NCI-H82 treated with DMSO at 0.1 percent for 48 hours (cell line): ENCODE measurements around the gene ROS1.
"Not testable (repeated sequence)": the region's sequence is repeated elsewhere in the genome, so short reads cannot be mapped to it uniquely, and the experiment has no call there.

Experiments
- DNase-seq: peaks from one replicate; lab custom pipeline; 2025; ENCODE audit not compliant: unreplicated experiment; lab: John Stamatoyannopoulos, UW

Gene ROS1

DNA sequence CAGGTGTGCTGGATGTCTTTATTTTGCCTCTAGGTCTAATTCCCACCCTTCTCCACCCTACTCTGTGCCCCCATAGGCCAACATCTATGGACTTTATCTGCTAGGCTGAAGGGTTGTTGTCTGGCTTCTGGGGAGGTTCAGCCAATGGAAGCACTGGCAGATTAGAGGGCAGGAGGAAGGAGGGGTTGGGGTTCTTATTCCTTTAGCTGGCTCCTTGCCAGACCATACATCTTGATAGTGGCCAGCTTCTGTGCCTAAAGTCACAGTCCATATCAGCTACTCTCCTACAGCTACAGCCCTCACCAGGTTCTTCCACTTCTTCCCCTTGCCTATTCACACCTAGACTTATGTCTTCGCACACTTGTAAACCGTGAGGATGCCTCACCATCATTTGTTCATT is 41.1 kb downstream of the ROS1 start:
- peak; percentile 12 for DNase-seq

DNA sequence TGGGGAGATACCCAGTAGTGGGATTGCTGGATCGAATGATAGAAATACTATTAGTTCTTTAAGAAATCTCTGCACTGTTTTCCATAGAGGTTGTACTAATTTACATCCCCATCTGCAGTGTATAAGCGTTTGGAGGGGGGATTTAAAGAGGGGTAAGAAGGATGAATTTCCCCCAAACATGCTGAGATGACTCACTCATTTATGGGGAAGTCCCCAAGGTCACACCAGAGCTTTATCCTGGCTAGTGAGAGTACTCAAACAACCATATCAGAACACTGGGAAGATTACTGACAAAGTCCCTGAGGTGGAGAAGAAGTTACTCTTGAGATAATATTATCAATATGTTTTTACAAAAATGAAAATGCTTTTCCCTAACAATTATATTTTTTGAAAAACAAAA is 44.0 kb downstream of the ROS1 start:
- no peak for DNase-seq

DNA sequence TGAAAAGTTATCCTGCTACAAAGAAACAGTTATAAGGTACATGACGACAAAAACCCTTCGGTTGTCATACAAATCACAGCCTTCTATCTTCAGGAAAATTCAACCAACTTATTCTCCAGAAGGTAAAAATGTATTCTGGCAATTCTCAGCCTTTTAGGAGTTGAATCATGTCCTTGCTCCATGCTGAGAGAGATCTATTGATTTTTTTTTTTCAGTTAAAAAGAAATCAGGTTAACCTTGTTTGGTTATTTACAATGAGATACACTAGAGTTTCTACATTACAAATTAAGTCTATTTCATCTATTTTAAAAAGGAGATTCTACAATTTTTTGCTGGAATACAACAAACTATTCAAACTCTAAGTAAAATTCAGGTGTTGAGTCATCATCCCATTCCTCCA is 45.4 kb downstream of the ROS1 start:
- DNase-seq = no peak

DNA sequence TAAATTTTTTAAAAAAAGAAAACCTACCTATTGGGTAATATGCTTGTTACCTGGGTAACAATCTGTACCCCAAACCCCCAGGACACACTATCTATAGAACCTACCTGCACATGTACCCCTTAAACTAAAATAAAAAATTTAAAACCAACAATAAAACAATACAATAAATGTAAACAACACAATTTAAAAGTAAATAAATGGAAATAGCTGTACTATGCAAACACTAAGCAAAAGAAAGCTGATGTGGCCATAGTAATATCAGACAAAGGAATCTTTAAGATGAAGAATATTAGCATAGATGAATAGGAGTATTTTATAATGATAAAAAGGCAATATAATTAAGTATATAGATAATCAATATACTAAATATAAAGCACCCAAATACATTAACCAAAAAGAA is 50.3 kb downstream of the ROS1 start:
- no peak for DNase-seq

DNA sequence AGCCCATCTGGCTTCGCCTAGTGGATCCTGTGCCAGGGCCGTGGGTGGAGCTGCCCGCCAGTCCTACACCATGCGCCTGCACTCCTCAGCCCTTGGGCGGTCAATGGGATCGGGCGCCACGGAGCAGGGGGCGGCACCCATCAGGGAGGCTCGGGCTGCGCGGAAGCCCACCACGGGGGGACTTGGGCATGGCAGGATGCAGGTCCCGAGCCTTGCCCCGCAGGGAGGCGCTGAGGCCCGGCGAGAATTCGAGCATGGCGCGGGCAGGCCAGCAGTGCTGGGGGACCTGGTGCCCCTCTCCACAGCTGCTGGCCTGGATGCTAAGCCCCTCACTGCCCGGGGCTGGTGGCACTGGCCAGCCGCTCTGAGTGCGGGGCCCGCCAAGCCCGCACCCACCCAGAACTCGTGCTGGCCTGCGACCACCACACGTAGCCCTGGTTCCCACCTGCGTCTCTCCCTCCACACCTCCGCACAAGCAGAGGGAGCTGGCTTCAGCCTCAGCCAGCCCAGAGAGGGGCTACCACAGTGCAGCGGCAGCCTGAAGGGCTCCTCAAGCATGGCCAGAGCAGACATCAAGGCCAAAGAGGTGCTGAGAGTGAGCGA is 52.4 kb downstream of the ROS1 start:
- no peak for DNase-seq

DNA sequence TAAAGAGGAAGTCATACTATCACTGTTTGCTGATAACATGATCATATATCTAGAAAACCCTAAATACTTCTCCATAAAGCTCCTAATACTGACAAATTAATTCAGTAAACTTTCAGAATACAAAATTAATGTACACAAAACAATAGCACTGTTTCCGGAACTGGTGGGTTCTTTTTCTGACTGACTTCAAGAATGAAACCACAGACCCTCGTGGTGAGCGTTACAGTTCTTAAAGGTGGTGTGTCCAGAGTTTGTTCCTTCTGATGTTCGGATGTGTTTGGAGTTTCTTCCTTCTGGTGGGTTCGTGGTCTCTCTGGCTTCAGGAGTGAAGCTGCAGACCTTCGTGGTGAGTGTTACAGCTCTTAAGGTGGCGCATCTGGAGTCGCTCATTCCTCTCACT is 53.5 kb downstream of the ROS1 start:
- not testable (repeated sequence) for DNase-seq

DNA sequence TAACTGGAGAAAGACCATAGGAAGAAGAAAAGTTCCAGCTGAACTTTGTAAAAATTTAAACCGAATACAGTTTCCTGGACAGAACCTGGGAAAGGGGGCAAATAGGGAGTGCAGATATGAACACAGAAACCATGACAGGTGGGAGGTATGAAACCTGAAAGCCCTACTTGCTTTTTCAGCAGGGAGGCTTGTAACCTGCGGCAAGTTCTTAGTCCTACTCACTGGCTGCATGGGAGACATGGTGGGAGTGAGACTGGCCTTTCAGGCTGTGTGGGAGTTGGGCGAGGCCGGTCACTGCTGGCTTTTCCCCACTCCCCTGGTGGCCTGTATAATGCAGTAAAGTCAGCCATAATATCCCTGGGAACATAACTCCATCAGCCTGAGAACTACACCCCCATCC is 54.2 kb downstream of the ROS1 start:
- DNase-seq = no peak

DNA sequence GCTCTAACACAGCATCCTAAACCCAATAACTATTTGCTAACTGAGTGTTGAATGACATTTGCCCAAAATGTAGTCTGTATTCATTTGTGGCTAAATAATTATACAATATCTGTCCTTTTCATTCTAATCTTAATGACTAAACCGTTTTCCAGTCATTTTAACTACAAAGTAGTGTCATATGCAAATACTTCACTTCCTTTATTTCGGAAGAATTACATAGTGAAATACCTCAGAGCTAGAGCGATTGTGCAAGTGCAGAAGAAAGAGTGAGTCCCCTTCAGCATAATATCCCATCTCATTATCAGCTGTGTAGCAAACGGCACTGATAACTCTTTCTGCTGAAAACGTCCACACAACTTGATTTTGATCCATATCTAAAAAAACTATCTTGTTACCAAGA is 66.2 kb downstream of the ROS1 start:
- no peak for DNase-seq

DNA sequence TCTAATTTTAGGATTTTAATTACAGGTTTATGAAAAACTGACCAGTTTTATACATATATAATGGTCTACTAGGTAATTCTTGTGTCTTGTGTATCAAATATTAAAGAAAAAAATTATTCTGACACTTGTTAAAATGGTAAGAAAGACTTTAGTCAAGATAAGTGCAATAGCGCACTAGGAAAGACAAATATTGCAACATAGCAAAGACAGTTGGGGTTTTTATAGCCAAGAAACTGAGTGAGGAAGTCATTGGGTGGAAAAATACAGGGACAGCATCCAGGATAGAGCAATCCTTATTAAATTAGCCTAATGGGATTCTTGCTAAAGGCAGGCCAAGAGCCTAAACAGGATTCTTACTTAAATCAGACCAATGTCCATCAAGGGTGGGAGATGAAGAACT is 71.1 kb downstream of the ROS1 start:
- no peak for DNase-seq

DNA sequence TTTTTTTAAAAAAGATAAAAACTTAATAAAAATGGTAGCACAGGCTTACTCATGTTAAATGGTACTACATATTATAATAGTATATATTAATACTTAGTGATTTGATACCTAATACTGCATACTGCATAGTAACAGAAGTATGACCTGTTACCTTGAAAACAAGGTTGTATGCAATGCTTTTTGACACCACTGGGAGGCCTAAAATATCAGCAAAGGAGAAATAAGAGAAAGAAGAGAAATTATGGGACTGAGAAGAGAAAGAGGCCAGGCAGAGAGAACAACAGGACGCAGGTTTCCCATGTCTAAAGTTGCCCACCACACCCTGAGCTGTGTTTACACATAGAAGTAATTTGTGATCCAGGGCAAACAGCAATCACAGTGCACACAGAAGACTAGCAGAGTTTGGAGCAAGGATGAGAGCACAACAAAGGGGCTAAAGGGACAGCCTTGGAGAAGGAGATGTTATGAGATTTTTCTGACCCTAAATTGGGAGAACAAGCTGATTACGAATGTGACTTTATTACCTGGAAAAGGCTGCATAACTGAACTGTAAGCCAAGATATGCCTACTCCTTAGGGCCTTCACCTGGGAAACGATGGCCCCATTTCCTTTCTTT is 73.2 kb downstream of the ROS1 start:
- no peak for DNase-seq

DNA sequence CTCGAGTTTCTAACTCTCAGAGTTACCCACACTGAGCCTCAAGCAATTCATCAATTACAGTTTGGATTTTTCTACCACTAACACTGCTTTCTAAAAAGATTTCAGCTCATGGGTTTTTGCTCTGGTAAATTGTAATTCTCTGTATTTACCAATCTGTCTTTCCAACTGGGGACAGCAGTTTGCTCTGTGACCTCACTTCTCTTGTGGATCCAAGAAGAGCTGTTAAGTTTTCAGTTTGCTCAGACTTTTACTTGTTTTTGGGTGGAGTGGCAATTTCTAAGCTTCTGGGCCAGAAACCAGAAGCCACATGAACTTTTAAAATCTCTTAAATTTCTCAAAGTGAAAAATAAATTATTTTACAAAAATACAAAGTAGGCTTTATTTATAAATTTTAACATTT is 74.2 kb downstream of the ROS1 start:
- no peak for DNase-seq

DNA sequence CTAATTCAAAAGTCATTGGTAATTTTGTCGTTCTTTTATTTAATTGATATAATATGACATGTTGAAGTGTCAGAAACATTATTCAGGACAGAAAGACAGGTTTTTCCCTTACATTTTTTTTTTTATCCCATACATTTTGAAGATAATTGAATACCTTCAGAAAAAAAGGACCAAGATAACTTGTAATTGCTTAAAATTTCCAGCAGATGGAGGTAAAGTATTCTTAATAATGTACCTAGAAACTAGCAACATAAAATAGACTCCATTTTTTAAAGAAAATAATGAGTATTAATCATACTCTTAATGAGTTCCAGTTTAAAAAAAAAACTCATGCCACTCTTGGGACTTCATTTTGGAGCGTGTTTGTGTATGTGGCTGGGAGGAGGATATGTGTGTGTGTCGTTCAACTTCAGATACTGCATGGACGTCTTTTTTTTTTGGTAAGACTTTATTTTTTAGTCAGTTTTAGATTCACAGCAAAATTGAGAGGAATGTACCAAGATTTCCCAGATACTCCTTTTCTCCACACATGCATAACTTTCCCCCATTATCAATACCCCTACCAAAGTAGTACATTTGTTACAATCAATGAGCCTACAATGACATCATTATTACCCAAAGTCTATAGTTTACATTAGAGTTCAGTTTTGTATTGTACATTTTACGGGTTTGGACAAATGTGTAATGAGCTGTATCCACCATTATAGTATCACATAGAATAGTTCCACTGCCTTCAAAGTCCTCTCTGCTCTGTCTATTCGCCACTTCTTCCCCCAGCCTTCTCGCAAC is 79.4 kb downstream of the ROS1 start:
- no peak for DNase-seq

DNA sequence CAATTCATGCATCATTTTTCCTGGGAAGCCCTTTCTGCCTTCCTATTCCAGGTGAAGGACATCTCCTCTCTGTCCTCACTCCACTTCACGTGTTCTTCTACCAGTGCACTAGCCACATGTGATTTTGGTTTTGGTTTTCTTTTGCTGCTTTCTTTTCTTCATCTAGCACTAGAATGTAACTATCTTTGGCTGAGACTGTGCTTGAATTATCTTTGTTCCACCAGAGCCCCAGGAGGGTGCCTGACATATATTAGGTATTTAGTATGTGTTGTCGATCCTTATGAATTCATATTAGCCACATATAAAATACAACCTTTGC is 80.5 kb downstream of the ROS1 start:
- no peak for DNase-seq

DNA sequence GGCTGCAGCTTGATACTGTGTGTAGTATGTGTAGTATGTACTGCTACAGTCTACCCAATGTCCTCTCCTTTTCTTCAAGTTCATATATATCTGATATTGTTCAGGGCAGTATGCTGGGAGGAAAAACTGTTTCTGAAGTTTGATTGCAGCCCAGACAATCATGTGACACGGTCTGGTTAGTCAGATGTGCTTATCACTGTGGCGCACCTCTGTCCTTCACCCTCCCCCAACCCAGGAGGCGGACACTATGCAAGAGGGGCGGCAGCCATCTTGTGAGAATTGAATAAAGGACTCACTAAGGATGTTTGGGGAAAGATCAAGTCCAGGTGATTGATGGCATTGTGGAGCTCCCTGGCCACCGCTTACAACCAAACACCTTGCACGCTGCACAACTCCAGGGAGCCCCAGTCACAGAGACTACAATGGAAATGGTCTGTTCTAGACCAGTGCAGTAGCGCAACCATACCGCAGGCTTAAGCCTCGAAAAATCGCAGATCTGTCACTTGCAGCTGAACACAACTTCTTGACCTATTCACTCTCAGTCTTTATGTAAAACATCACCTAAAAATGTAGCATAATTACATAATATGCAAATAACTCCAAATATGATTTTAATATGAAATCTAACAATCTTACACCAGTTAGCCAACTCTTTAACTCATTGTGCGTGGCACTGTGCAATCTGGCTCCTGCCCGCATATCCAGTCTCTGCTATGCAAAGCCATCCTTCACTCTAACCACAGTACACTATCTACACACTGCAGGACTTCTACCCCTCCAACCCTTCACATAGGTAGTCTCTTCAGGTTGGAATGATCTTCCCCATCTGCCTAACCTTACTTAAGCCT is 81.1 kb downstream of the ROS1 start:
- DNase-seq = no peak

DNA sequence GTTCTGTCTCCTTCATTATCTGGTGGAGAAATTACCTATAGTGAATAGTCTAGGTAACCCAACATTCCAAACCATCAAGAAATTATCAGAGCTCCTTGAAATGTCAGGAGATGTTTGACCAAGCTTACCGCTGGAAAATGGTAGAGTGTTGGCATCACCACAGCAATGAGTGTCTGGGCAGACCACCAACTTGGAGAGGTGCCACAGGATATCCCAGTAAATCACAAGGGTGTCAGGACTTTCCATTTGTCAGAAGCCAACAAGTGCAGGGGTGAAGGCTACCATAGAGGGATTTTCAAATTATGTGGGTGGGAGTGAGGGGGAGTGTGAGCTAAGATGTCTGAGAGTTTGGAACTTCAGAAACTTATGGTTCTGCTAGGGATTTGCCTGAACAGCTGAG is 87.2 kb downstream of the ROS1 start:
- DNase-seq = no peak

DNA sequence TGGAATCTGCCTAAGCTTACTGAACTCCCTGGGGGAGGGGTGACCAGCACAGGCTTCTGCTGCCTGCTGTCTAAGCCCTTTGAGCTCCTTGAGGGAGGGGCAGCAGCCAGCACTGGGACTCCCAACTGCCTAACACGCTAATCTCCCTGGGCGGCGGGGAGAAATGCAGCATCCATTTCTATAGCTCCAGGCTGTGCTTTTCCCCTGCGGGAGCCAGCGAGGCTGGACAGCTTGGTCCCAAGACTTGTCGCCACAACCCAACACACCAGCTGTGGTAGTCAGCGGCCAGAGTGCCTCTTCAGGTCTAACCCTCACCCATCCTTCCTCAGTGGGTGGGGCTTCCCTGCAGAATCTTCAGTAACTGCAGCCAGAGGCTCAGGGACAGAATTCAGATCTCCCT is 95.8 kb downstream of the ROS1 start:
- DNase-seq = peak; percentile 83

DNA sequence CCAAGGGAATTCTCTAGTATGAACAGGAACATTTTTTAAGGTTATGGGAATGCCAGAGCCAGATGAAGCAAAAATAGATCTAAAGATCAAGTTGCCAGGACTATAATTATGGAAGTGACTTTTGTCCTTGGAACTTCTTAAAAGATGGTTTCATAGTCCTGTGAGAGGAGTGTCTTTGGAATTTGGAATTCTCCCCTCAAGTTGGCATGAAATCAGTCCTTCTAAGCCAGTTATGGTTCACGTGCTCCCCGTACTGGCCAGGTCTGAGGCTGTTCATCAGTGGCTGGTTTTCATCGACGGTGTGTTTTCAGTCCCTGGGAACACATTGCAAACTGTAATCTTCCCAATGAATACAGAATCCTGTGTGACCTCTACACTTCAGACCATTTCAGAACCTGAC is 97.2 kb downstream of the ROS1 start:
- no peak for DNase-seq

DNA sequence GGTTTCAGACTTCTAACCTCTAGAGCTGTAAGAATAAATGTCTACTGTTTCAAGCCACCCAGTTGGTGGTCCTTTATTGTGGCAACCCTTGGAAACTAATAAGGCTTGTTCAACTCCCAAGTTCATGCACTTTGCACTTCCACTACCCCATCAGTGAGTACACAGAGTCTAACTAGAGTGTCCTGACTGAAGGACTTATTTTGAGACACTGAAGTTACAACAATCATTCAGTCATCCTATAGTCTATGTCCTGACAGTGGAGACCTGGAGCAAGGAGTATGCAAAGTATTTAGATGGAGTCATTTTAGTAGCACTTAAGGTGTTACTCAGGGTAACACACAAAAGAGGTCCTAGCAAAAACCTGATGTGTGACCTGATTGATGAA is 97.7 kb downstream of the ROS1 start:
- DNase-seq = no peak

DNA sequence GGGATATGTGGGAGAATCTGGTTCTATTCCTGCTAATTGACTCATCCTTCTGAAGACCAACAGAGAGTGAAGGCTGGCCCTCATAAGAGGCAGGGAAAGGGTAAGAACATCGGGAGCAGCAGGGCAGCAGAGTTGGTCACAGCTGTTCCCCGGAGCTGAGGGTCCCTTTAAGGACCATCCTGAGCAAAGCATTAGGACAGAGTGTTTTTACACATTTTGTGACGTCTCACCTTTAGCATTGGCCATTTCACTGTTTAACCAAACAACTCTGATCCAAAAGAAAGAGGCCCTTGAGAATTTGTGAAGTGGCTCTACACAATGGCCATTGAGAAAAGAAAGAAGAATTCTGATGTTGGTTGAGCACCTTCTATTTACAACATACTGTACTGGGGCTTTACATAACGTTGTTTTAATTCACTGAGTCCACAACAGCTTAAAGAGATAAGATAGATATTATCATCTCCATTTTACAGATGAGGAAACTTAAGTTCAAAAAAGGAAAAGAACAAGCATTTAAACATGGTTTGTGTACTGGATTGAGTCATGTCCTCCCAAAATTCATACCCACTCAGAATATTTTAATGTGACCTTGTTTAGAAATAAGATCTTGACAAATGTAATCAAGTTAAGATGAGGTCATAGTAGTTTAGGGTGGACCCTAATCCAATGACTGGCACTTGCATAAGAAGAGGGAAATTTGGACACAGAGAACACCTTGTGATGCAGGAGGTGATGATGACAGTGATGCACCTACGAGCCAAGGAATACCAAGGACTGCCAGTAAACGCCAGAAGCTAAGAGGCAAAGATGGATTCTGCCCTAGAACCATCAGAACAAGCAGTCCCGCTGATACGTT is 98.4 kb downstream of the ROS1 start:
- no peak for DNase-seq

DNA sequence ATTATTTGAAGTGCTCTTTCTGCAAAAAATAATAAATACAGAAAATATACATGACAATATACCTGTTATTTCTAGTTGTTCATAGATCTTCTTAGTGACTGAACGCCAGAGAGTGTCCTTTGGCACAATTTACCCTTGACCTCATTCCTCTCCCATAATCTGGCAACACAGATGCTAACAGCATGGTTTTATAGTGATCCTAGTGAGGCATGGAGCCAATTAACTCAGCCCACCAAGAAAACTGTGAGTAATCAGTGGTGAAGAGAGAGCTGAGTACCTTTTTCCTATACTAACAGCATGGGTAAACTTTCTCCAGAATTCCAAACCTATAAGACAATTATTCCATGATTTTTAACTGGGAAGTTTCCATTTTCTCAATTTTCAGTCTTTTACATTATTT is 99.3 kb downstream of the ROS1 start:
- peak; percentile 26 for DNase-seq

DNA sequence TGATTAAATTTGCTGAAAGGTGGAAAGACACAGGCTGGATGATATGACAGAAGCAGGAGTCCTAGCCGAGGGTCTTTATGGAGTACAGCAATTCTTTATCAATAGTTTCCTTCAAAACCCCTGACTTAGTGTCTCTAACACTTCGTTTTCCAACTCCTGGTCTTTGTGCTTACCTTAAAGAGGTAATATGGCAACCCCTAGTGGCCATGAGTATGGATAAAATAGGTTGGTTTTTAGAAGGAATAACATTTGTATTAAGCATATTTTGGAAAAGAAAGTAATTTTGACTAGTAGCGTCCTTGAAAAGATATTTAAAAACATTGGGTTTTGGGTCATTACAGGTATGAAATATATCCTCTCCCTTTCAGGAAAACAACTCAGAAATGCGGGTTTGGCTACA is 108.5 kb downstream of the ROS1 start:
- DNase-seq = no peak
